Mesenchymal stem cell (in vitro differentiated cells and primary cell): Measurements from ENCODE around the gene C2orf76.

ENCODE experiments used
- DNase-seq: peaks from one replicate; pipeline ENCODE4 v3.0.0-alpha.2; 2013
- H2AFZ ChIP-seq: one replicate; pipeline ENCODE4 v1.6.1; 2013; ENCODE audit warnings: low read depth, mild to moderate bottlenecking, control low read depth, inconsistent platforms, low read length, moderate library complexity
- H2AK5ac ChIP-seq: 2 replicates; pipeline ENCODE4 v1.6.1; 2013; ENCODE audit warnings: low read length, moderate library complexity, mild to moderate bottlenecking, inconsistent platforms; ENCODE audit not compliant: severe bottlenecking
- H2BK120ac ChIP-seq: one replicate; pipeline ENCODE4 v1.6.1; 2013; ENCODE audit warnings: low read depth, mild to moderate bottlenecking, inconsistent platforms, low read length, moderate library complexity
- H2BK12ac ChIP-seq, 2 experiments: one replicate each; pipeline ENCODE4 v1.6.1; 2013; ENCODE audit warnings: inconsistent platforms in 2 of 2, low read length in 2 of 2, mild to moderate bottlenecking in 2 of 2, moderate library complexity in 2 of 2, control low read depth in 1 of 2
- H2BK15ac ChIP-seq: one replicate; pipeline ENCODE4 v1.6.1; 2013; ENCODE audit warnings: mild to moderate bottlenecking, low read depth, inconsistent platforms; ENCODE audit not compliant: poor library complexity, severe bottlenecking
- H2BK5ac ChIP-seq: 2 replicates; pipeline ENCODE4 v1.6.1; 2013; ENCODE audit warnings: low read depth, mild to moderate bottlenecking, low read length, control low read depth, inconsistent platforms; ENCODE audit not compliant: poor library complexity, severe bottlenecking
- H3K14ac ChIP-seq, 2 experiments: one replicate each; pipeline ENCODE4 v1.6.1; 2013; ENCODE audit warnings: inconsistent platforms in 2 of 2, low read length in 2 of 2, control low read depth in 1 of 2, mild to moderate bottlenecking in 1 of 2, moderate library complexity in 1 of 2
- H3K18ac ChIP-seq, 2 experiments: one replicate each; pipeline ENCODE4 v1.6.1; 2013; ENCODE audit warnings: inconsistent platforms in 2 of 2, low read length in 2 of 2, control low read depth in 1 of 2, low read depth in 1 of 2, mild to moderate bottlenecking in 1 of 2
- H3K23ac ChIP-seq, 2 experiments: one replicate each; pipeline ENCODE4 v1.6.1; 2013; ENCODE audit warnings: inconsistent platforms in 2 of 2, low read length in 2 of 2, mild to moderate bottlenecking in 2 of 2, moderate library complexity in 2 of 2, control low read depth in 1 of 2
- H3K27ac ChIP-seq: 2 replicates; pipeline ENCODE4 v1.5.1; 2013; ENCODE audit warnings: mild to moderate bottlenecking, moderate library complexity, low read length, control low read depth, inconsistent platforms; ENCODE audit not compliant: poor library complexity, severe bottlenecking
- H3K27me3 ChIP-seq, 2 experiments: 2 replicates each; pipeline versions ENCODE4 v1.6.1 to v1.7.0; 2013; ENCODE audit warnings: low read length in 2 of 2, mild to moderate bottlenecking in 2 of 2, moderate library complexity in 2 of 2, control low read depth in 1 of 2, inconsistent platforms in 1 of 2; ENCODE audit not compliant: control insufficient read depth in 1 of 2, insufficient read depth in 1 of 2
- H3K36me3 ChIP-seq, 2 experiments: 2 replicates each; pipeline versions ENCODE4 v1.6.1 to v1.7.0; 2013; ENCODE audit warnings: low read length in 2 of 2, control low read depth in 1 of 2, inconsistent platforms in 1 of 2, low read depth in 1 of 2, mild to moderate bottlenecking in 1 of 2; ENCODE audit not compliant: insufficient read depth in 2 of 2, control insufficient read depth in 1 of 2
- H3K4ac ChIP-seq, 2 experiments: one replicate each; pipeline ENCODE4 v1.6.1; 2013; ENCODE audit warnings: inconsistent platforms in 2 of 2, low read length in 2 of 2, mild to moderate bottlenecking in 2 of 2, moderate library complexity in 2 of 2, control low read depth in 1 of 2, low read depth in 1 of 2
- H3K4me1 ChIP-seq: 2 replicates; pipeline ENCODE4 v1.6.1; 2013; ENCODE audit warnings: low read depth, low read length, control low read depth; ENCODE audit not compliant: control insufficient read depth, insufficient read depth
- H3K4me2 ChIP-seq: 2 replicates; pipeline ENCODE4 v1.6.1; 2013; ENCODE audit warnings: low read length, mild to moderate bottlenecking, inconsistent platforms; ENCODE audit not compliant: poor library complexity, severe bottlenecking
- H3K4me3 ChIP-seq, 2 experiments: 2 replicates each; pipeline versions ENCODE4 v1.5.1 to v1.7.0; 2013; ENCODE audit warnings: low read length in 2 of 2, mild to moderate bottlenecking in 2 of 2, control low read depth in 1 of 2, low read depth in 1 of 2; ENCODE audit not compliant: insufficient read depth in 1 of 2
- H3K79me1 ChIP-seq: replicated peaks from 2 replicates; pipeline ENCODE4 v1.6.1; 2013; ENCODE audit warnings: mild to moderate bottlenecking, control low read depth, low read length, inconsistent platforms; ENCODE audit not compliant: poor library complexity, severe bottlenecking
- H3K9ac ChIP-seq: 2 replicates; pipeline ENCODE4 v1.7.0; 2013; ENCODE audit warnings: mild to moderate bottlenecking, low read length, moderate library complexity
- H3K9me3 ChIP-seq: 2 replicates; pipeline ENCODE4 v1.7.0; 2013; ENCODE audit warnings: mild to moderate bottlenecking, low read length; ENCODE audit not compliant: control insufficient read depth
- H4K8ac ChIP-seq: one replicate; pipeline ENCODE4 v1.6.1; 2013; ENCODE audit warnings: inconsistent platforms, mild to moderate bottlenecking, low read length, moderate library complexity
- H4K91ac ChIP-seq: one replicate; pipeline ENCODE4 v1.6.1; 2013; ENCODE audit warnings: mild to moderate bottlenecking, low read length, inconsistent platforms
- WGBS: methylation state at CpG from one replicate; pipeline ENCODE4 v1.1.7; 2013; ENCODE audit warnings: mixed read lengths; 5-methylcytosine and 5-hydroxymethylcytosine counted together

The C2orf76 gene

DNA sequence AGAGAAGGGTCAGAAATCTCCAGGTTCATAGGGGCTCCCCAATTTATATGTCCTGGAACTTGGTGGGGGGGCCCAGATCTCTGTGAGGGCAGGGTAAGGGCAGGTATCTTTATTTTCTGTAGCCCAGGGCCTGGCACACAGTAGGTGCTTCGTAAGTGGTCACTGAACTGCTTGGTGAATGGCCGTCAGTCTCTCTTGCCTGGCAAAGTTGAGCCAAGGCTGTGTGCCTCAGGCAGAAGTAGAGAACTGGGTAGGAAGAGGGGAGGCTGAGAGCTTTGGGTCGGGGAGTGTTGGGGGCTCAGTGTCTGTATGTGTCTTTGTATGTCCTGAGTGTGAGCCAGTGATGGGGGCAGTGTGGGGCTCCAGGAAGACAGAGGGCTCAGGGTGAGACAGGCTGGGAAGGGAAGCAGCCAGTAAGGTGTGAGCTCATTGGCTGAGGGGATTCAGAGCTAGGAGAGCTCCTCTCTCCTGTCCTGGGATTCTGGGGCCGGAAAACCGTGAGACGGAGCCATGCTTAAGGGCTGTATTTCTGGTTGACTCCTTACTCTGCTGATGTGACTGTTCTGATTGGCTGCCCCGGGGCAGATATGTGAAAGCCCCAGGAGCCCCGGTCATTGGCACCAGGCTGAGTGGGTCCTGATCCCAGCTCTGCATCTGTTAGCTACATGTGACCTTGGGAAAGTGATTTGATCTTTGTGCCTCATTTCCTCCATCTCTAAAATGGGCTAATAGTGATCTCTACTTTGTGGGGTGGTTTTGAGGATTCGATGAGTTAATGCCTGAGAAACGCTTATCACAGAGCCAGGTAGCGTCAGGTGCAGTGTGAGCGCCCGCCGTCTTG lies 112.7 kb downstream of the C2orf76 start:
- H2BK15ac ChIP-seq = peak overlapping the region; percentile 80
- H3K4me2 ChIP-seq = no peak overlapping the region
- H3K79me1 ChIP-seq = peaks cover 30% of the 10 kb centered on the region
- no peaks in the 10 kb centered on the region for H3K27me3 ChIP-seq
- no peak overlapping the region for H3K23ac ChIP-seq
- peak overlapping the region; percentile 79 for H2BK5ac ChIP-seq
- peak overlapping the region; percentile 74 for H4K91ac ChIP-seq
- H2AFZ ChIP-seq = no peak overlapping the region
- H3K36me3 ChIP-seq = peaks cover 32 to 51% of the 10 kb centered on the region in 2 experiments
- H4K8ac ChIP-seq = peak overlapping the region; percentile 49
- DNase-seq = no peak
- H2AK5ac ChIP-seq = peak overlapping the region; percentile 99
- peak overlapping the region; percentile 76 for H3K9ac ChIP-seq
- peak overlapping the region; percentile 98 for H3K27ac ChIP-seq
- peak overlapping the region in 1 of 2 experiments; percentile 62 for H3K14ac ChIP-seq
- peak overlapping the region; percentile 86 for H2BK120ac ChIP-seq
- no peaks in the 10 kb centered on the region for H3K9me3 ChIP-seq
- H3K4ac ChIP-seq = peak overlapping the region; percentile 60 to 97
- H2BK12ac ChIP-seq = peak overlapping the region; percentile 93 to 99
- no peak overlapping the region for H3K4me3 ChIP-seq
- H3K4me1 ChIP-seq = peaks cover 61% of the 10 kb centered on the region
- 96% methylated on average over 14 of the region's 14 CpGs for WGBS
- H3K18ac ChIP-seq = peak overlapping the region; percentile 49 to 79

GRCh38 chr2:119253114-119253702 lies 113.4 kb downstream of the C2orf76 start:
- peaks cover 37 to 58% of the 10 kb centered on the region in 2 experiments for H3K36me3 ChIP-seq
- peaks cover 33% of the 10 kb centered on the region for H3K79me1 ChIP-seq
- peak overlapping the region; percentile 60 to 97 for H3K4ac ChIP-seq
- no peak overlapping the region for H4K91ac ChIP-seq
- H3K18ac ChIP-seq = peak overlapping the region; percentile 6 to 75
- H3K4me3 ChIP-seq = peak overlapping the region in 1 of 2 experiments; percentile 7
- H3K9ac ChIP-seq = peak overlapping the region; percentile 76
- H2BK120ac ChIP-seq = peak overlapping the region; percentile 86
- peak overlapping the region; percentile 98 for H3K27ac ChIP-seq
- peaks cover 66% of the 10 kb centered on the region for H3K4me1 ChIP-seq
- H2BK5ac ChIP-seq = peak overlapping the region; percentile 79
- peak; percentile 72 for DNase-seq
- H3K9me3 ChIP-seq = no peaks in the 10 kb centered on the region
- no peaks in the 10 kb centered on the region for H3K27me3 ChIP-seq
- no peak overlapping the region for H3K4me2 ChIP-seq
- WGBS = 76% methylated on average over 1 of the region's 2 CpGs
- no peak overlapping the region for H2BK15ac ChIP-seq
- H2AFZ ChIP-seq = no peak overlapping the region
- no peak overlapping the region for H3K14ac ChIP-seq
- H2AK5ac ChIP-seq = peak overlapping the region; percentile 99
- no peak overlapping the region for H4K8ac ChIP-seq
- H2BK12ac ChIP-seq = peak overlapping the region in 1 of 2 experiments; percentile 83
- no peak overlapping the region for H3K23ac ChIP-seq
